Effector memory CD8-positive, alpha-beta T cell (primary cell): ENCODE results near the gene LIN54.
A peak's percentile ranks its signal among the peaks of the same experiment; 100 is the strongest.
"Not testable (repeated sequence)": the region's sequence is repeated elsewhere in the genome, so short reads cannot be mapped to it uniquely, and the experiment has no call there.

Experiments
- ATAC-seq: fragments of 150-1000 bp; cut with Tn5 transposase; replicated peaks from 2 replicates; pipeline ENCODE4 v1.10.0; 2021; ENCODE audit warnings: mild to moderate bottlenecking, moderate library complexity
- DNase-seq, 3 experiments: peaks; one replicate each; pipeline ENCODE4 v3.0.0; 2021
- H3K27ac Mint-ChIP-seq, 2 donors: one replicate each; pipeline ENCODE4 v1.8.0; 2022; ENCODE audit warnings: mild to moderate bottlenecking in 2 of 2, mixed read lengths in 2 of 2, moderate library complexity in 2 of 2
- H3K27me3 Mint-ChIP-seq, 2 donors: one replicate each; pipeline ENCODE4 v1.8.0; 2022; ENCODE audit warnings: mixed read lengths in 2 of 2
- H3K36me3 Mint-ChIP-seq: one replicate; pipeline ENCODE4 v1.8.0; 2022; ENCODE audit warnings: mild to moderate bottlenecking, moderate library complexity, mixed read lengths; ENCODE audit not compliant: insufficient read depth
- H3K4me1 Mint-ChIP-seq, 2 donors: one replicate each; pipeline ENCODE4 v1.8.0; 2022; ENCODE audit warnings: low read depth in 2 of 2, mixed read lengths in 2 of 2
- H3K4me3 Mint-ChIP-seq, 2 donors: one replicate each; pipeline ENCODE4 v1.8.0; 2022; ENCODE audit warnings: mild to moderate bottlenecking in 2 of 2, mixed read lengths in 2 of 2, moderate library complexity in 2 of 2
- H3K9me3 Mint-ChIP-seq, 2 donors: one replicate each; pipeline ENCODE4 v1.8.0; 2022; ENCODE audit warnings: mixed read lengths in 2 of 2
- total RNA-seq, 9 experiments: gene quantifications; one replicate each; lab custom pipeline; 2026; lab: John Stamatoyannopoulos, UW

LIN54 gene
- total RNA-seq = 36.4 to 65.9 (median 44.4) reads per million in 9 experiments

- DNase-seq (peak; percentile 76 to 83 (median 79)), ATAC-seq (peak; percentile 64)
- no peaks in the 10 kb centered on the region for H3K9me3 Mint-ChIP-seq
- H3K36me3 Mint-ChIP-seq = peaks cover 24% of the 10 kb centered on the region
- H3K4me3 Mint-ChIP-seq = peak within 1 kb of the TSS; percentile 99
- H3K27me3 Mint-ChIP-seq = no peaks in the 10 kb centered on the region
- H3K27ac Mint-ChIP-seq = peak within 1 kb of the TSS; percentile 99
- peaks cover 44 to 51% of the 10 kb centered on the region in 2 donors for H3K4me1 Mint-ChIP-seq
These were observed at the start of gene LIN54 for GRCh38 chr4:83010522-83011318. LIN54 (minus strand) TSS chr4:83010823; CDS start chr4:82984844, 25,979 bp downstream.

DNA sequence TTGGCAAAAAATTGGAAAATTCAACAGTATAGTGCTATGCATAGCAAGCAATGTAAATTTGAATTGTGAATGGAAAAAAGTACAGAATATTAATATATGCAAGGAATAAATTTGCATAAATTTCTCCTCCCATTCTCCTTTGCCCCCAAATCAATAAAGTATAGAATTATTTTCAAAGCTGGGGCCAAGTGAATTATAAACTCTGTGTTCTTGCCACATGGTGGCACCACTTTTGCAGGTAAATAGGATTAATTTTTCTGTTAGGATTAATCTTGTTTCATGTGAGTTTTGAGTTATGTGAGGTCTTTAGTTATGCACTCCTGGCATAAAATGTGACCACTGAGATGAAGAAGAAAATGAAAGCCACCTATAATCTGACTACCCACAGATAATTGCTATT lies 44.3 kb upstream of the LIN54 start:
- H3K36me3 Mint-ChIP-seq = peaks cover 60% of the 10 kb centered on the region
- ATAC-seq = no peak
- no peaks in the 10 kb centered on the region for H3K27me3 Mint-ChIP-seq
- no peaks in the 10 kb centered on the region for H3K9me3 Mint-ChIP-seq
- no peak overlapping the region for H3K4me3 Mint-ChIP-seq
- H3K4me1 Mint-ChIP-seq = no peaks in the 10 kb centered on the region
- no peak overlapping the region for H3K27ac Mint-ChIP-seq
- no peak for DNase-seq

DNA sequence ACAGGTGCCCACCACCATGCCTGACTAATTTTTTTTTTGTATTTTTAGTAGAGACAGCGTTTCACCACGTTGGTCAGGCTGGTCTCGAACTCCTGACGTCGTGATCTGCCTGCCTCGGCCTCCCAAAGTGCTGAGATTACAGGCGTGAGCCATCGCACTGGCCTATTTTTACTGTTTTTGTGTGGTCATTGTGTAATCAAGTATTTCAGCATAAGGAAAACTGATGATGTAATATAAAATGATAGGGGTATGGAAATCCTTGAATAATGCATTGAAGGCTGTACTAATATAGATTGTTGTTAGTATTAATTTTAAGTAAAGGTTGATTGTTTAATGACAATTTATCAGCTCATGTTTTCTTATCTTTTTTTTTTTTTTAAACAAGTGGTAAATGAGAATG lies 38.2 kb upstream of the LIN54 start:
- not testable (repeated sequence) for H3K4me1 Mint-ChIP-seq, H3K9me3 Mint-ChIP-seq, ATAC-seq, H3K4me3 Mint-ChIP-seq, H3K27ac Mint-ChIP-seq, H3K27me3 Mint-ChIP-seq, DNase-seq
- peaks cover 42% of the 10 kb centered on the region for H3K36me3 Mint-ChIP-seq

DNA sequence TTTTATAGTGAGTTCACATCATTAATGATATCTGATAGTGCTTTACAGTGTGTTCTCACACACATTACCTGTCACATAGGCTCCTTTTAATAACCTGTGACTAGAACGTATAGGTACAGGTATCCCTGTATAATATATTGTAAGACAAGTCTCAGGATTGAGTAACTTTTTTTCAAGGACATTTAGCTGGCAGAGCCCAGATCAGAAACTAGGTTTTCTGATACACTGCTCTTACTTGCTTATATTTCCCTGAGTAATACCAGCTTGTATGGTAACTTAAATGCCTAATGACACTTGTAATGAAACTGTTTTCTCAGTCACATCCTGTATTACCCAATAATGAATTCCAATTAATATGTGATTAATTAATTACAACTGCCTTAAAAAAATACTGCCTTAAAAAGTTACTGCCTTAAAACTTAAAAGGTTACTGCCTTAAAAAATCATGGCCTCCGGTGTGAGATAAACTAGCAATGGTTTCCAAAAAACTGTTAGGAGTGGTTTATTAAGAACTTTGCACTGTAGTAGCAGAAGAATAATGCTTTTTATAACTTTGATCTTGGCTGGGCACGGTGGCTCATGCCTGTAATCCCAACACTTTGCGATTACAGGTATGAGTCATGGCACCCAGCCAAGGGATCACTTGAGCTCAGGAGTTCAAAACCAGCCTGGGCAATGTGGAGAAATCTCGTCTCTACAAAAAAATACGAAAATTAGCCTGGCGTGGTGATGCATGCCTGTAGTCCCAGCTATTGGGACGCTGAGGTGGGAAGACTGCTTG lies 36.3 kb upstream of the LIN54 start:
- Mint-ChIP-seq H3K4me3 (no peak overlapping the region), H3K4me1 (peaks cover 0 to 2% of the 10 kb centered on the region in 2 donors), H3K27me3 (no peaks in the 10 kb centered on the region), H3K27ac (no peak overlapping the region), H3K36me3 (peaks cover 34% of the 10 kb centered on the region), H3K9me3 (no peaks in the 10 kb centered on the region)
- ATAC-seq = no peak
- no peak for DNase-seq

DNA sequence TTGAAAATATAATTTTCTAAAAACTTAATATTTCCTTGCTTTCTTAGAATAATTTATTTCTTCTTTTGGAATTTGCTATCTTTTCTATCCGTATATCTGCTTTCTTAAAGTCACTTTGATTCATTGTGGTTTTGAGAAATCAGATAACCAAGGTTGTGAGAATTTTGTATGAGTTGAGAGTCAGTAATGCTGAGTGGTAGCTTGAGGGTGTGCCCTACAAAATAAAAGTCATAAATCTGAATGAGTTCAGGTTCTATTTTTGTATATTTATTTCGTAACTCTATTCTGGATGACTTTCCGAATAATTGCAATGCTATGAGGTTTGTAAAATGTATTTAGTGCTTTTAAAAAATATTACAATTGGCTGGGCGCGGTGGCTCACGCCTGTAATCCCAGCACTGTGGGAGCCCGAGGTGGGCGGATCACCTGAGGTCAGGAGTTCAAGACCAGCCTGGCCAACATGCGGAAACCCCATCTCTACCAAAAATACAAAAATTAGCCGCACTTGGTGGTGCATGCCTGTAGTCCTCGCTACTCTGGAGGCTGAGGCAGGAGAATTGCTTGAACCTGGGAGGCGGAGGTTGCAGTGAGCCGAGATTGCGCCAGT lies 33.3 kb upstream of the LIN54 start:
- H3K27ac Mint-ChIP-seq = peak overlapping the region in 1 of 2 donors; percentile 38
- no peak overlapping the region for H3K4me3 Mint-ChIP-seq
- ATAC-seq = no peak
- H3K27me3 Mint-ChIP-seq = no peaks in the 10 kb centered on the region
- DNase-seq = no peak
- no peaks in the 10 kb centered on the region for H3K9me3 Mint-ChIP-seq
- peaks cover 27% of the 10 kb centered on the region for H3K36me3 Mint-ChIP-seq
- H3K4me1 Mint-ChIP-seq = peaks cover 9 to 16% of the 10 kb centered on the region in 2 donors

GRCh38 chr4:83043157-83043556 lies 32.5 kb upstream of the LIN54 start:
- H3K4me1 Mint-ChIP-seq = peaks cover 9 to 23% of the 10 kb centered on the region in 2 donors
- ATAC-seq, H3K27me3 Mint-ChIP-seq, H3K4me3 Mint-ChIP-seq, H3K27ac Mint-ChIP-seq, H3K9me3 Mint-ChIP-seq, DNase-seq: not testable (repeated sequence)
- H3K36me3 Mint-ChIP-seq = peaks cover 26% of the 10 kb centered on the region

DNA sequence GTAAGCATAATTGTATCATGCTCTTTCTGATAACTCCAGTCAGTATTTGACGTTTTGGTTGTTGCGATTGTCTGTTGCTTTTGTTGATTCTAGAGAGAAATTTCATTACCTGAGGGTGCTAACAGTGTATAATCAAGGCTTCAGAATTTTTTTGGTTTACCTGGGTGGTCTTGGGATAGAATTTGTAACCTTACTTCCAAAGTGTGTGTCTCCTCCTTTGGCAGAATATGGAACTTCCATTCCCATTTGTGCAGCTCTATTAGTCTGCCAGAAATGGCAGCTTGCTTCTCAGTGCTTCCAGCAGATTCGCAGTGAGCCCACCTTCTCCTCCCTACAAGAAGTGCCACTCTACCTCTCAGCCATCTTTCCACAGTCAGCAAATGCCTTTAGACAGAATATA lies 29.6 kb upstream of the LIN54 start:
- Mint-ChIP-seq H3K9me3 (no peaks in the 10 kb centered on the region), H3K27me3 (no peaks in the 10 kb centered on the region)

GRCh38 chr4:83036991-83037665 lies 26.5 kb upstream of the LIN54 start:
- Mint-ChIP-seq H3K4me3 (peak overlapping the region; percentile 91 to 99), H3K4me1 (peaks cover 23 to 43% of the 10 kb centered on the region in 2 donors), H3K27ac (peak overlapping the region; percentile 15 to 93), H3K36me3 (peaks cover 34% of the 10 kb centered on the region), H3K27me3 (no peaks in the 10 kb centered on the region), H3K9me3 (no peaks in the 10 kb centered on the region)
- DNase-seq = no peak
- no peak for ATAC-seq

More for the DNA sequence above, 29.6 kb upstream of the LIN54 start:
- H3K27ac Mint-ChIP-seq = peak overlapping the region in 1 of 2 donors; percentile 44
- peaks cover 23% of the 10 kb centered on the region for H3K36me3 Mint-ChIP-seq
- ATAC-seq (no peak), DNase-seq (no peak)
- peaks cover 21 to 43% of the 10 kb centered on the region in 2 donors for H3K4me1 Mint-ChIP-seq
- no peak overlapping the region for H3K4me3 Mint-ChIP-seq

DNA sequence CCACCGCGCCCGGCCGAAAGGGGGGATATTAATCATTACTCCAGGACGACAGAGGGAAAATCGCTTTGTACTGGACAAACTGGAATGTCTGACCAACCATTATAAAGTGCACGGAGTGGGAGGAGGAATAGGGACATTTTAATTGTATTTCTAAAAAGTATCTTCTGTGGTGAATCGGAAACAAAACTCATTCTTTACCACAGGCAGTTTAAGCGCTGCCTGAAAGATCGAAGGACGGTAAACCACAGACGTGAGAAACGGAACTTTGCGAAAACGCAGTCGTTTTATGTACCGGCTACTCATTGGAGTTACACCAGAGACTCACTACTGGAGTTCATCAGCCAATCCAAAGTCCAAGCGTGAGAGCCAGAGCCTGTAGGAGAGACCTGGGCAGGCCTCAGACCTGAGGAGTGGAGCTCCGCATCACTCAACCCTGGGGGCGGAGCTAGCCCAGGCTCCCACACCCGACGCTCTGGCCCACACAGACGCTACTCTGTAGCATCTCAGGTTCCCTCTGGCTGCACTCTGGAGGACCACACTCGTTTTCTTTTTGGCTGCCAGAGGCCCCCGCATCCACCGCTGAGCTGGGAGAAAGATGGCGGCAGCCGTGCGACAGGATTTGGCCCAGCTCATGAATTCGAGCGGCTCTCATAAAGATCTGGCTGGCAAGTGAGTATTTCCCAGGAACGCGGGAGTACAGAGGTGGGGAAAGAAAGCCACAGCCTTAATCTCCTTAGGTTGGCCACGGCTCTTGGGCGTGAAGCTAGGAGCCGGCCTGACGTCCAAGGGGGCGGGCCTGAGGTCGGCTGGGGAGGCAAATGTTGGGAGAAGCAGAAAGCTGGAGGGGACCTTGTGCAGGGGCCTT lies 24.2 kb upstream of the LIN54 start, which contains the start of gene COPS4:
COPS4 (plus strand) TSS at position 554 of the 865 bp plus-strand sequence; CDS start at position 596, 42 bp downstream.
- H3K4me3 Mint-ChIP-seq = peak within 1 kb of the TSS; percentile 91 to 99
- DNase-seq = peak; percentile 91 to 93 (median 92)
- H3K36me3 Mint-ChIP-seq = peaks cover 16% of the 10 kb centered on the region
- H3K9me3 Mint-ChIP-seq = no peaks in the 10 kb centered on the region
- H3K27me3 Mint-ChIP-seq = no peaks in the 10 kb centered on the region
- peak within 1 kb of the TSS; percentile 93 to 99 for H3K27ac Mint-ChIP-seq
- peaks cover 17 to 34% of the 10 kb centered on the region in 2 donors for H3K4me1 Mint-ChIP-seq
- ATAC-seq = peak; percentile 95

DNA sequence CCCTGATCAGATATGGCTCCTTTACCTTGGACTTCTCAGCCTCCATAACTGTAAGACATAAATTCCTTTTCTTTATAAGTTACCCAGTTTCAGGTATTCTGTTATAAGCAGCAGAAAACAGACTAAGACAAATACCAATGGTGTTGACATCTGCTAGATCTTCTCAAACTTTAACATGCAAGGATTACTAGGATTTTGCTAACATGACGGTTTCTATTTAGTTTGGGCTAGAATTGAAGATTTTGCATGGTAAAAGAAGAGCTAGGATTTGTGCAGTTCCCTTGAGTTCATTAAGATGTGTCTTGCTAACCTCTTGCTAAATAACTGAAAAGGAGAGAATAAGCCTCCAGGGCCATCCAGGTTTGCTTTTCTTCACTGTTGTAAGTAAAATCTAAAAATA lies 19.1 kb upstream of the LIN54 start:
- H3K36me3 Mint-ChIP-seq = peaks cover 10% of the 10 kb centered on the region
- no peak overlapping the region for H3K4me3 Mint-ChIP-seq
- no peak overlapping the region for H3K27ac Mint-ChIP-seq
- peaks cover 6 to 12% of the 10 kb centered on the region in 2 donors for H3K27me3 Mint-ChIP-seq
- no peaks in the 10 kb centered on the region for H3K4me1 Mint-ChIP-seq
- H3K9me3 Mint-ChIP-seq = no peaks in the 10 kb centered on the region
- DNase-seq = no peak
- ATAC-seq = no peak

GRCh38 chr4:83028976-83029375 lies 18.4 kb upstream of the LIN54 start:
- DNase-seq (no peak), ATAC-seq (no peak)
- Mint-ChIP-seq H3K4me1 (no peaks in the 10 kb centered on the region), H3K27ac (no peak overlapping the region), H3K9me3 (no peaks in the 10 kb centered on the region), H3K36me3 (peaks cover 3% of the 10 kb centered on the region), H3K27me3 (peaks cover 6 to 12% of the 10 kb centered on the region in 2 donors), H3K4me3 (no peak overlapping the region)

GRCh38 chr4:83025563-83025962 lies 14.9 kb upstream of the LIN54 start:
- no peak for DNase-seq
- H3K4me3 Mint-ChIP-seq = no peak overlapping the region

More at GRCh38 chr4:83025563-83025962, 14.9 kb upstream of the LIN54 start:
- Mint-ChIP-seq H3K9me3 (no peaks in the 10 kb centered on the region), H3K4me1 (no peaks in the 10 kb centered on the region), H3K36me3 (no peaks in the 10 kb centered on the region), H3K27me3 (peaks cover 6 to 12% of the 10 kb centered on the region in 2 donors), H3K27ac (no peak overlapping the region)
- no peak for ATAC-seq
